HepG2 (cell line): Measurements from ENCODE around the gene VDR. TPM values are rescaled to one million over a fixed set of nuclear protein-coding genes. Genes with fewer than 3 reads are reported as not detected.

Source experiments
- ATAC-seq: fragments of 200-7000 bp; cut with Tn5 transposase; 3 replicates; pipeline ENCODE4 v1.9.1; 2020; ENCODE audit warnings: mild to moderate bottlenecking, moderate library complexity
- BruUV-seq: library from RNA; stranded (reverse); fragments of 400-500 nt; replicated peaks from 2 replicates; lab custom pipeline; 2021; lab: Mats Ljungman, UMichigan
- CTCF ChIA-PET: fragments of 300-600 bp; formaldehyde crosslinking; extraction: SDS; loops from one replicate; lab custom pipeline; 2021; ENCODE audit warnings: low total read pairs, inconsistent platforms, low intra/inter-chr PET ratio; lab: Yijun Ruan, JAX
- POLR2A ChIA-PET: fragments of 350-600 bp; sonication (Branson Sonifier 250); formaldehyde crosslinking; loops from one replicate; lab custom pipeline; 2020; ENCODE audit warnings: antibody characterized with exemption, inconsistent platforms; lab: Yijun Ruan, JAX
- DNase-seq: peaks from one replicate; pipeline ENCODE4 v3.0.0-alpha.2; 2015; ENCODE audit warnings: low spot score
- FAIRE-seq: peaks from 3 replicates; lab custom pipeline; 2011; peaks lifted over from hg19 to GRCh38; lab: Jason Lieb, UNC
- H2AFZ ChIP-seq: one replicate; pipeline ENCODE4 v1.6.1; 2011; ENCODE audit warnings: low read length, inconsistent platforms
- H3K27ac ChIP-seq: fragments of 300-600 bp; 3 replicates; pipeline ENCODE4 v1.8.0; 2011; ENCODE audit warnings: mixed run types, mild to moderate bottlenecking, mixed read lengths, low read length, inconsistent platforms; ENCODE audit not compliant: insufficient read depth; ENCODE audit errors: extremely low read length
- H3K27me3 ChIP-seq, 2 experiments: fragments of 200-600 bp in 1 of 2; 2 replicates in 1 of 2; 3 replicates in 1 of 2; pipeline versions ENCODE4 v1.6.0 to v1.8.0; 2011; ENCODE audit warnings: low read length in 2 of 2, mild to moderate bottlenecking in 2 of 2, moderate library complexity in 2 of 2, inconsistent platforms in 1 of 2; ENCODE audit not compliant: insufficient read depth in 2 of 2, control insufficient read depth in 1 of 2
- H3K36me3 ChIP-seq, 2 experiments: fragments of 200-600 bp in 1 of 2; replicated peaks in 1 of 2; 2 replicates in 1 of 2; 3 replicates in 1 of 2; pipeline versions ENCODE4 v1.5.1 to v1.8.0; 2011; ENCODE audit warnings: low read length in 2 of 2, inconsistent platforms in 1 of 2; ENCODE audit not compliant: insufficient read depth in 2 of 2, control insufficient read depth in 1 of 2
- H3K4me1 ChIP-seq: 2 replicates; pipeline ENCODE4 v1.5.1; 2012; ENCODE audit warnings: low read length, inconsistent platforms; ENCODE audit not compliant: insufficient read depth
- H3K4me2 ChIP-seq: 2 replicates; pipeline ENCODE4 v1.6.0; 2011; ENCODE audit warnings: low read depth, low read length, inconsistent platforms
- H3K4me3 ChIP-seq, 3 experiments: fragments of 200-600 bp in 1 of 3; sonication (generic), shearing (Covaris generic) in 1 of 3; replicated peaks in 1 of 3; 2 replicates each; pipeline ENCODE4 v1.5.1; 2011 to 2016; ENCODE audit warnings: low read length in 3 of 3, inconsistent platforms in 2 of 3, low read depth in 2 of 3, mild to moderate bottlenecking in 2 of 3, control low read depth in 1 of 3, mixed read lengths in 1 of 3; ENCODE audit not compliant: insufficient read depth in 1 of 3
- H3K79me2 ChIP-seq: one replicate; pipeline ENCODE4 v1.6.1; 2011; ENCODE audit warnings: low read length, inconsistent platforms; ENCODE audit not compliant: insufficient read depth
- H3K9ac ChIP-seq: 2 replicates; pipeline ENCODE4 v1.6.0; 2011; ENCODE audit warnings: mild to moderate bottlenecking, low read depth, low read length, inconsistent platforms; ENCODE audit not compliant: insufficient read depth
- H3K9me3 ChIP-seq: 2 replicates; pipeline ENCODE4 v1.5.1; 2012; ENCODE audit warnings: mild to moderate bottlenecking, low read length
- H4K20me1 ChIP-seq: 2 replicates; pipeline ENCODE4 v1.6.0; 2011; ENCODE audit warnings: inconsistent platforms, mild to moderate bottlenecking, low read length, moderate library complexity; ENCODE audit not compliant: insufficient read depth
- BRD4 ChIP-seq: sonication (generic); formaldehyde crosslinking; IDR thresholded peaks from 2 replicates; pipeline ENCODE4 v1.4.0; 2020; ENCODE audit warnings: missing genetic modification reagents
- CC2D1A ChIP-seq: sonication (generic); formaldehyde crosslinking; IDR thresholded peaks from 2 replicates; pipeline ENCODE4 v1.8.1; 2023; ENCODE audit warnings: mild to moderate bottlenecking, missing genetic modification reagents
- CREB3 ChIP-seq: sonication (generic); formaldehyde crosslinking; IDR thresholded peaks from 2 replicates; pipeline ENCODE4 v1.5.0; 2020; ENCODE audit warnings: missing genetic modification reagents
- HOXA3 ChIP-seq: sonication (generic); formaldehyde crosslinking; IDR thresholded peaks from 2 replicates; pipeline ENCODE4 v1.5.0; 2020; ENCODE audit warnings: missing genetic modification reagents
- JARID2 ChIP-seq: sonication (generic); formaldehyde crosslinking; IDR thresholded peaks from 2 replicates; pipeline ENCODE4 v1.8.1; 2023; ENCODE audit warnings: missing genetic modification reagents, inconsistent platforms; ENCODE audit not compliant: insufficient replicate concordance
- NR1H2 ChIP-seq: sonication (generic); formaldehyde crosslinking; IDR thresholded peaks from 2 replicates; pipeline ENCODE4 v1.8.1; 2022; ENCODE audit warnings: low read depth, missing genetic modification reagents, borderline replicate concordance
- SIX4 ChIP-seq: sonication (generic); formaldehyde crosslinking; IDR thresholded peaks from 2 replicates; pipeline ENCODE4 v1.4.0; 2020; ENCODE audit warnings: missing genetic modification reagents
- WGBS: methylation state at CpG from one replicate; pipeline ENCODE4 v1.1.6; 2017; ENCODE audit warnings: low lambda C conversion rate; 5-methylcytosine and 5-hydroxymethylcytosine counted together
- in situ Hi-C: cut with HindIII; loops from 2 replicates; pipeline ENCODE4 v1.10.0; 2017; ENCODE audit warnings: low pct_unique_long_range_greater_than_20kb; ENCODE audit not compliant: extremely low pct_ligation_motif_present
- intact Hi-C: fragments of 100-400 bp; cut with micrococcal nuclease; formaldehyde crosslinking; loops from one replicate; pipeline ENCODE4 v1.10.0; 2022; ENCODE audit not compliant: unreplicated experiment
- polyA plus RNA-seq, 8 experiments: library from polyadenylated mRNA; depleted of rRNA in 3 of 8; stranded (reverse) in 7 of 8; unstranded in 1 of 8; fragments of >200 nt; fragmentation: Illumina TruSeq in 4 of 8; extraction: Trizol in 4 of 8; gene quantifications; 2 replicates each; pipeline versions ENCODE4 v1.2.1 to v1.2.3, GENCODE V29; 2011 to 2016; ENCODE audit warnings: low read depth in 4 of 8, missing spikeins in 1 of 8, mixed read lengths in 1 of 8; ENCODE audit not compliant: insufficient read depth in 1 of 8
- total RNA-seq, 5 experiments: library from RNA; depleted of rRNA; stranded (reverse); fragments of >200 nt; fragmentation: Illumina TruSeq; extraction: Trizol; gene quantifications; 2 replicates each; pipeline ENCODE4 v1.2.3, GENCODE V29; 2016; ENCODE audit warnings: low read depth in 1 of 5
- TF ChIP-seq, protein P1 (sequence below): fragments of 450-650 bp; IDR thresholded peaks from 2 replicates; pipeline ENCODE4 v1.6.1; 2017; ENCODE audit warnings: mild to moderate bottlenecking

VDR gene
- total and polyA plus RNA-seq, 2 of the 13 experiments (the other 11 are each of a cell fraction or from before 2014, with no cell fraction given) = 0.08 to 0.33 TPM

DNA sequence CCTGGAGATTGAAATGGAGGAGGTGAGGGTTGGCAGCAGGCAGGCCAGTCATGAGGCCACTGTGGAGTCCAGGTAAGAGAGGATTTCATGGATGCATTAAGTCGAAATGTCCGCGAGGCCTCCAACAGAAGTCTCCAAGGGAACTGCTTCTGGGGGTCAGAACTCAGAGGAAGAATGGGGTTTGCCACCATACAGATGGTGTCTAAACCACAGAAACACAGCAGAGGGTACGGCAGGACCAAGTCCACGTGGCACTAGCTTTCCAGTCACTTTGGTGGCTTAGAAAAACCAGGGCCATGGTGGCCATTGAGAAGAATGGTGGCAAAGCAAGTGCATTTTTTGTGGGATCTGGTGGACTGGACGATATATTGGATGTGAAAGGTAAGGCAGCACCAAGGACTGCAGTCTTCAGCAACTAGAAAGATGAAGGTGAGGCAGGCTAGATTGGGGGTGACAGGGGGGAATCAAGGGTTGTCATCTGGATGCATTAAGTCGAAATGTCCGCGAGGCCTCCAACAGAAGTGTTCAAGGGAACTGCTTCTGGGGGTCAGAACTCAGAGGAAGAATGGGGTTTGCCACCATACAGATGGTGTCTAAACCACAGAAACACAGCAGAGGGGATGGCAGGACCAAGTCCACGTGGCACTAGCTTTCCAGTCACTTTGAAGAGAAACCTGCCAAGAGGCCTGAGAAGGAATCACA lies 36.1 kb upstream of the VDR start (continued):
- TF ChIP-seq, protein P1, sequence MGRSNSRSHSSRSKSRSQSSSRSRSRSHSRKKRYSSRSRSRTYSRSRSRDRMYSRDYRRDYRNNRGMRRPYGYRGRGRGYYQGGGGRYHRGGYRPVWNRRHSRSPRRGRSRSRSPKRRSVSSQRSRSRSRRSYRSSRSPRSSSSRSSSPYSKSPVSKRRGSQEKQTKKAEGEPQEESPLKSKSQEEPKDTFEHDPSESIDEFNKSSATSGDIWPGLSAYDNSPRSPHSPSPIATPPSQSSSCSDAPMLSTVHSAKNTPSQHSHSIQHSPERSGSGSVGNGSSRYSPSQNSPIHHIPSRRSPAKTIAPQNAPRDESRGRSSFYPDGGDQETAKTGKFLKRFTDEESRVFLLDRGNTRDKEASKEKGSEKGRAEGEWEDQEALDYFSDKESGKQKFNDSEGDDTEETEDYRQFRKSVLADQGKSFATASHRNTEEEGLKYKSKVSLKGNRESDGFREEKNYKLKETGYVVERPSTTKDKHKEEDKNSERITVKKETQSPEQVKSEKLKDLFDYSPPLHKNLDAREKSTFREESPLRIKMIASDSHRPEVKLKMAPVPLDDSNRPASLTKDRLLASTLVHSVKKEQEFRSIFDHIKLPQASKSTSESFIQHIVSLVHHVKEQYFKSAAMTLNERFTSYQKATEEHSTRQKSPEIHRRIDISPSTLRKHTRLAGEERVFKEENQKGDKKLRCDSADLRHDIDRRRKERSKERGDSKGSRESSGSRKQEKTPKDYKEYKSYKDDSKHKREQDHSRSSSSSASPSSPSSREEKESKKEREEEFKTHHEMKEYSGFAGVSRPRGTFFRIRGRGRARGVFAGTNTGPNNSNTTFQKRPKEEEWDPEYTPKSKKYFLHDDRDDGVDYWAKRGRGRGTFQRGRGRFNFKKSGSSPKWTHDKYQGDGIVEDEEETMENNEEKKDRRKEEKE = no peak
- TF ChIP-seq NR1H2 (CRISPR knock-in tag) (no peak), HOXA3 (CRISPR knock-in tag) (no peak), CC2D1A (no peak), SIX4 (CRISPR knock-in tag) (no peak), JARID2 (CRISPR knock-in tag) (no peak), CREB3 (CRISPR knock-in tag) (no peak)

DNA sequence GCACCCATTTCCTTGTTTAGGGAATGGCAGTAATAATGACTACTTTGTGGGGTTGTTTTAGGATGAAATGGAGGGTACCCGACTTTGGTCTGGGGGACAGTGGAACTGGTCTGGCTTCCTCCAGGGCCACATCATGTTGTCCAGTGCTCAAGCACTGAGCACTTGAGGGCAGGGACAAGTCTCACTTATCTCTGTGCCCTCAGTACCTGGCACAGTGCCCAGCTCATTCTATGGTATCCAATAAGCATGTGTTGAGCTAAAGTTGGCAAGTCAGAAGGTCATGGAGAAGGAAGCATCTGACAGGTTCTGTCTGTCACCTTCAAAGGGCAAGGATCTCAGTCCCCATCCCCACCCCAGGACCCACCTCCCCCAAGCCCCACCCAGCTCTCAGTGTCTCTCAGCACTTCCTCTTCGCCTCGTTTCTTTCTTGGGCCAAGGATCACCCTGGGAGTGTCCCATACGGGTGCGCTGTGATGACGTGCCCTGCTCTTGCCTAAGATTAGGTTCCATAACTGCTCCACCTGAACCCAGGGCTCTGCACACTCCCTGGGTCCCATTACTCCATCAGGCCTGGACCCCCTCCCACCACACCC lies 34.3 kb upstream of the VDR start:
- no peak overlapping the region for H3K4me2 ChIP-seq
- no peak for DNase-seq
- in situ Hi-C loops (no loop called here), intact Hi-C loops (no loop called here)
- H3K4me1 ChIP-seq = peaks cover 23% of the 10 kb centered on the region
- H3K4me3 ChIP-seq = no peak overlapping the region
- peaks cover 0 to 7% of the 10 kb centered on the region in 2 experiments; a peak in 3 of 5 replicates for H3K27me3 ChIP-seq
- TF ChIP-seq BRD4 = no peak
- TF ChIP-seq, all 625 proteins: peak for 0
- no peaks in the 10 kb centered on the region for H3K9me3 ChIP-seq
- no peak for ATAC-seq
- H3K27ac ChIP-seq = no peak overlapping the region
- 43% methylated on average over 1 of the region's 6 CpGs for WGBS
- ChIA-PET POLR2A (no interaction called here), CTCF (no interaction called here)
- no peak for FAIRE-seq
- H3K36me3 ChIP-seq = no peaks in the 10 kb centered on the region
- no peaks in the 10 kb centered on the region for H4K20me1 ChIP-seq
- no peak overlapping the region for H2AFZ ChIP-seq
- BruUV-seq = no TSS peak
- no peaks in the 10 kb centered on the region for H3K79me2 ChIP-seq
- no peak overlapping the region for H3K9ac ChIP-seq
